Small intestine (tissue), 7 donors: ENCODE data around the gene GALNT16. TPM values are rescaled to one million over a fixed set of nuclear protein-coding genes. Genes with fewer than 3 reads are reported as not detected.
"Not testable (repeated sequence)": the region's sequence is repeated elsewhere in the genome, so short reads cannot be mapped to it uniquely, and the experiment has no call there.

Experiments used
- DNase-seq, 2 donors: peaks; one replicate each; pipeline versions ENCODE4 v3.0.0 to v3.0.0-alpha.2; 2013
- FAIRE-seq: peaks from 2 replicates; lab custom pipeline; 2012; peaks lifted over from hg19 to GRCh38; lab: Jason Lieb, UNC
- H3K27ac ChIP-seq, 3 donors: one replicate each; pipeline ENCODE4 v1.5.1; 2013; ENCODE audit warnings: low read length in 2 of 3, mild to moderate bottlenecking in 2 of 3, control low read depth in 1 of 3, inconsistent platforms in 1 of 3, low read depth in 1 of 3, moderate library complexity in 1 of 3
- H3K27me3 ChIP-seq, 3 donors: one replicate each; pipeline ENCODE4 v1.6.1; 2013; ENCODE audit warnings: low read length in 3 of 3, inconsistent platforms in 1 of 3; ENCODE audit not compliant: control insufficient read depth in 3 of 3, insufficient read depth in 3 of 3
- H3K36me3 ChIP-seq, 3 donors: one replicate each; pipeline ENCODE4 v1.6.1; 2013; ENCODE audit warnings: low read length in 3 of 3, inconsistent platforms in 1 of 3, low read depth in 1 of 3, mild to moderate bottlenecking in 1 of 3, moderate library complexity in 1 of 3; ENCODE audit not compliant: control insufficient read depth in 3 of 3, insufficient read depth in 2 of 3
- H3K4me1 ChIP-seq, 3 donors: one replicate each; pipeline ENCODE4 v1.6.1; 2013; ENCODE audit warnings: low read length in 2 of 3, inconsistent platforms in 1 of 3, low read depth in 1 of 3, mild to moderate bottlenecking in 1 of 3, moderate library complexity in 1 of 3; ENCODE audit not compliant: control insufficient read depth in 3 of 3, insufficient read depth in 2 of 3
- H3K4me3 ChIP-seq, 3 donors: one replicate each; pipeline ENCODE4 v1.5.1; 2013; ENCODE audit warnings: low read length in 3 of 3, control low read depth in 1 of 3, inconsistent platforms in 1 of 3, low read depth in 1 of 3, mild to moderate bottlenecking in 1 of 3, moderate library complexity in 1 of 3
- H3K9me3 ChIP-seq, 2 donors: one replicate each; pipeline ENCODE4 v1.6.1; 2013; ENCODE audit warnings: low read depth in 1 of 2, low read length in 1 of 2; ENCODE audit not compliant: control insufficient read depth in 2 of 2, insufficient read depth in 1 of 2
- WGBS, 3 donors: extraction: QIAGEN DNeasy Blood & Tissue Kit; methylation state at CpG; one replicate each; pipeline ENCODE4 v1.1.7; 2013; 5-methylcytosine and 5-hydroxymethylcytosine counted together
- polyA plus RNA-seq, 4 donors: library from polyadenylated mRNA; stranded (reverse) in 3 of 4; unstranded in 1 of 4; fragments of 200-250 nt in 3 of 4; fragments of 120-200 nt in 1 of 4; gene quantifications; one replicate each; pipeline versions ENCODE4 v1.2.1 to v1.2.3, GENCODE V29; 2013
- donor health status: healthy with polysubstance abuse.
- donor health status: control.
- donor health status: control.
- donor health status: Bipolar disorder and iron deficiency.
- donor health status: healthy.

GALNT16 gene
- polyA plus RNA-seq, 4 donors, result 0.45 to 18.2 (median 1.5) TPM

- H3K27me3 ChIP-seq, result no peaks in the 10 kb centered on the region
- H3K4me1 ChIP-seq, result peaks cover 0 to 29% (median 0%) of the 10 kb centered on the region in 3 donors
- DNase-seq (no peak), FAIRE-seq (no peak)
- peaks cover 0 to 2% (median 0%) of the 10 kb centered on the region in 3 donors for H3K36me3 ChIP-seq
- H3K9me3 ChIP-seq, result no peaks in the 10 kb centered on the region
- H3K27ac ChIP-seq, result no peak overlapping the region
- WGBS, 3 donors, result 84 to 94% (median 88%) methylated on average over 1 of the region's 1 CpG
- H3K4me3 ChIP-seq, result no peak overlapping the region
Measured at GRCh38 chr14:69269381-69269780, 9.4 kb downstream of the GALNT16 start.

DNA sequence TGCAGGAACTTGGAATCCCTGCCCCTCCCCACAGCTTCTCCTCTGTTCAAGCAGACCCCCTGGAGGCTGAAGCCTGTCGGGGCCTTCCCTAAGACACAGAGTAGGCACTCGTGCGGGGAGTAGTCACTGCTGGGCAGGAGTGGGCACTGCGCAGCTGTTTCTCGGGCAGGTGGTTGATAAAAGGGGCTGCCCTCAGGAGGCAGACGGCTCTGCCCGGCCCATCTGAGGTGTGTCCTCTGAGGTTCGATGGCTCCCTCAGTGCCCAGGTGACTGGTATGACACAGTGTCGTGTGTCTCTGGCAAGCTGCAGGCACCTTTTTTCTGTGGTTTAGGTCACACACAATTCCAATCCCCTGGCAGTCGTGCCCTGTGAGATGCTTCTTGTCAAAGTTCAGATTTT lies 10.1 kb downstream of the GALNT16 start:
- peaks cover 0 to under 1% (median 0%) of the 10 kb centered on the region in 3 donors for H3K36me3 ChIP-seq
- FAIRE-seq (no peak), DNase-seq (no peak)
- H3K9me3 ChIP-seq, result no peaks in the 10 kb centered on the region
- H3K4me1 ChIP-seq, result peaks cover 0 to 28% (median 0%) of the 10 kb centered on the region in 3 donors
- H3K27ac ChIP-seq, result no peak overlapping the region
- H3K4me3 ChIP-seq, result no peak overlapping the region
- WGBS, 3 donors, result 79 to 86% (median 84%) methylated on average over 10 of the region's 10 CpGs
- no peaks in the 10 kb centered on the region for H3K27me3 ChIP-seq

DNA sequence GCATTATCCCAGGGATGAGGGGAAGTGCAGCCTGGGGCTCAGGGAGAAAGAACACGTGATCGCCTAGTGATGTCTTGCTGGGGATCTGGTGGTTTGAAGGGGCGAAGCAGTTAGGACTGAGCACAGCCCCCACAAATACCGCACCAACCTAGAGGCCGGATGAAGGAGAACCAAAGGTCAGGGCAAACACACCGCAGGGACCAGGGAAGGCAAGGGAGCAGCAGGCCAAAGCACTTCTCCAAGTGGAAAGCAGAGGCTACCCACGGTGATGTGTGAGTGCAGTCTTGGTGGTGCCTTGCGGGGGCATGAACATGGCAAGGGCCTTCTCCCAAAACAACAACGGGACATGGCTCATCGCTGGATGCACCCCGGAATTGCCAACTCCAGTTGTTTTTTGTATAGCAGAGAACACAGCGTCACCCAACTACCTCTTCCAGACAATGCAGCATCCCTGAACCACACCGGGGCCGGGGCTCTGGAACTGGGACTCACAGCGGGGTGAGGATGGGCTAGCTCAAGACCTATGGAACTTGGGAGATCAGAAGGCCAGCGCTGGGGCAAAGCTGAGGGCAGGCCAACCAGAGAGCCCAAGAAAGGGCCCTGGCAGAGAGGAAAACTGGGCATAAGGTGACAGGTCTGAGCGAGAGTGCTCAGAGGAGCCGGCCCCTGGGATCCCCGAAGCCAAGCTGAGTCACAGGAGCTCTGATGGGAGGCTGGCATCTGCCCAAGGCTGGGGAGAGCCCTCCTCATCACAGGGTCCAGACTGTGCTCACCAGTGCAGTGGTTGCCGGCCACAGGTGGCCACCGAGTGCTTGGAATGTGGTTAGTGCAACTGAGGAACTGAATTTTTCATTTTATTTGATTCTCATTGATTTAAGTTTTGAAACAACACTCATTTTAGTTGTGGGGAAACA lies 11.1 kb downstream of the GALNT16 start:
- WGBS, 3 donors, result 85 to 90% (median 87%) methylated on average over 21 of the region's 21 CpGs
- H3K9me3 ChIP-seq, result no peaks in the 10 kb centered on the region
- H3K27ac ChIP-seq, result no peak overlapping the region
- H3K27me3 ChIP-seq, result no peaks in the 10 kb centered on the region
- H3K4me3 ChIP-seq, result no peak overlapping the region
- DNase-seq, result no peak
- FAIRE-seq, result no peak
- H3K4me1 ChIP-seq, result peaks cover 0 to 21% (median 0%) of the 10 kb centered on the region in 3 donors
- H3K36me3 ChIP-seq, result no peaks in the 10 kb centered on the region

- H3K36me3 ChIP-seq, result peaks cover 0 to 3% (median 0%) of the 10 kb centered on the region in 3 donors
- WGBS, 3 donors, result 56 to 71% (median 56%) methylated on average over 2 of the region's 2 CpGs
- no peak overlapping the region for H3K4me3 ChIP-seq
- no peaks in the 10 kb centered on the region for H3K4me1 ChIP-seq
- FAIRE-seq (no peak), DNase-seq (no peak)
- H3K9me3 ChIP-seq, result no peaks in the 10 kb centered on the region
- no peaks in the 10 kb centered on the region for H3K27me3 ChIP-seq
- H3K27ac ChIP-seq, result no peak overlapping the region
Measured at GRCh38 chr14:69274321-69274720, 14.4 kb downstream of the GALNT16 start.

DNA sequence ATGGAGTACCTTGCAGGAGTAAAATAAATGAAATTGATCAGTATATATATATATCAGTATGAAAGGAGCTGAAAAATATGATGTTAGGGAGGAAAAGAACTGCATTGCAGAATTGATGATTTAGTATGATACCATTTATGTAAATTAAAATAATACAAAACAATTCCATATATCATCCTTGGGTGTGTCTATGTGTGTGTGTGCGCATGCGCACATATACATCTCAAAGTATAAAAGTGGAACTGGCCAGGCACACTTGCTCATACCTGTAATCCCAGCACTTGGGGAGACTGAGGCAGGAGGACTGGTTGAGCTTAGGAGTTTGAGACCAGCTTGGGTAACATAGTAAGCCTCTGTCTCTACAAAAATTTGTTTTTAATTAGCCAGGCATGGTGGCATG lies 15.4 kb downstream of the GALNT16 start:
- Histone ChIP-seq H3K4me1 (no peaks in the 10 kb centered on the region), H3K9me3 (no peaks in the 10 kb centered on the region), H3K36me3 (peaks cover 0 to 3% (median 0%) of the 10 kb centered on the region in 3 donors), H3K27ac (no peak overlapping the region), H3K27me3 (no peaks in the 10 kb centered on the region), H3K4me3 (no peak overlapping the region)
- 96 to 99% (median 99%) methylated on average over 2 of the region's 2 CpGs for WGBS, 3 donors
- FAIRE-seq (no peak), DNase-seq (no peak)

DNA sequence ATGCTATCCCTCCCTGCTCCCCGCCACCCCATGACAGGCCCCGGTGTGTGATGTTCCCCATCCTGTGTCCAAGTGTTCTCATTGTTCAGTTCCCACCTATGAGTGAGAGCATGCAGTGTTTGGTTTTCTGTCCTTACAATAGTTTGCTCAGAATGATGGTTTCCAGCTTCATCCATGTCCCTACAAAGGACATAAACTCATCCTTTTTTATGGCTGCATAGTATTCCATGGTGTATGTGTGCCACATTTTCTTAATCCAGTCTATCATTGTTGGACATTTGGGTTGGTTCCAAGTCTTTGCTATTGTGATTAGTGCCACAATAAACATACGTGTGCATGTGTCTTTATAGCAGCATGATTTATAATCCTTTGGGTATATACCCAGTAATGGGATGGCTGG lies 17.4 kb downstream of the GALNT16 start:
- H3K36me3 ChIP-seq, H3K9me3 ChIP-seq, FAIRE-seq, H3K27me3 ChIP-seq, DNase-seq, H3K4me1 ChIP-seq, H3K27ac ChIP-seq, H3K4me3 ChIP-seq: not testable (repeated sequence)
- 98 to 100% (median 100%) methylated on average over 2 to 3 of the region's 3 CpGs for WGBS, 3 donors

DNA sequence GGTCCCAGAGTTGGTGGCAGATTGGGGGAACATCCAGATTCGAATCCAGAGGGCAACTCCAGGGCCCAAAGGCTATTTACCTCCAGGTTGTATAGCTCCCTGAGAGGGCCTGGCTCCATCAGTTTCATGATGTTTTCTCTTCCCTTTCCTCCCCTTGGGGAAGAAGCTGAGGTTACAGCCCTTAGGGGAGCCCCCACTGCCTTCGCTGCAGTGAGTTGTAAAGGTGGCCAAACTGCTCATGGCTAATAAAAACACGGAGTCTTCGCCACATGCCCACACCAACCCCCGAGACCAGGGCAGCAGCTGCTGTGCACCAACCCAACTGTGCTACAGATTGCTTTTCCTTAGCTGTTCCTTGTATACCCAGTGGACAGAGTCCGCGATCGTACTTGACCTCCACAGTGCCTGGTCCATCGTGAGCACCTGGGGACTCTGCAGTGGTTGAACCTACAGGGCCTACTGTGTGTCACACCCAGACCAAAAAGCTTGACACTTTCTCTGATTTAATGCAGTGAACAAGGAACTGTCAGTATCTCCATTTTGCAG lies 20.9 kb downstream of the GALNT16 start:
- FAIRE-seq (no peak), DNase-seq (no peak)
- Histone ChIP-seq H3K27me3 (no peaks in the 10 kb centered on the region), H3K27ac (no peak overlapping the region), H3K9me3 (no peaks in the 10 kb centered on the region), H3K4me1 (peaks cover 0 to 2% (median 0%) of the 10 kb centered on the region in 3 donors), H3K4me3 (no peak overlapping the region), H3K36me3 (peaks cover 0 to 4% (median 0%) of the 10 kb centered on the region in 3 donors)
- WGBS, 3 donors, result 88 to 92% (median 90%) methylated on average over 9 of the region's 9 CpGs

DNA sequence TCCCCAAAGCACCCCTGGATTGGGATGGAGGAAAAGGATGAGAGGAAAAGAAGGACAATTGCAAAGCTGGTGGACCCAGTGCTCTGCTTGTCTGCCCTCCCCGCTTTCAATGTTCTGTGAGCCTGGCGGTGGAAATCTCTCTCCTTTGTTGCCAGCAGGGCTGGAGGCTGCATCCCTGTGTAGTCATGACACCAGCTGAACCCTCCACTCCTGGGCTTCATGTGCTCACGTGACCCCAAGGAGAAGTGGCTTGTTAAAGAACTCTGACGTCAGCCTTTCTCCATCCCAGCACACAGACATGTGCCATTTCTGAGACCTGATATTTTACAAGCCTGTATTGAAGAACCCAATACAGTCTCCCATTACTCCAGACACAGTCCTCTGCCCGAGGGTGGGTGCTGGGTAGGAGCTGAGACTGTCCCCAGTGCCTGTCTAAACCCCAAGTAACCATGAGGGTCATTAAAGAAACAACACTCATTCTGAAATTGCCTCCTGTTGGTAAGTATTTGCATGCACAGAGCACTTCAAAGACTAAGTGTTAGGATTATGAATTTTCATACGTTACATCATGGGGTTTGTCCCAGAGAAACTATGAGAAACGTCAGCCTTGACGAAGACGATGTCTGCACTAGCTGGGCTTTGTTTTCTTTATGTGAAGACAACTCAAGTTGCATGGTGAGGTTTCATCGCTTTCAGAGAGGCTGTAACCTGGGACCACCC lies 21.7 kb downstream of the GALNT16 start:
- FAIRE-seq, result no peak
- WGBS, 3 donors, result 71 to 82% (median 75%) methylated on average over 10 of the region's 10 CpGs
- Histone ChIP-seq H3K27ac (no peak overlapping the region), H3K4me1 (peaks cover 0 to 2% (median 0%) of the 10 kb centered on the region in 3 donors), H3K27me3 (no peaks in the 10 kb centered on the region), H3K4me3 (no peak overlapping the region), H3K36me3 (peaks cover 0 to 5% (median 0%) of the 10 kb centered on the region in 3 donors), H3K9me3 (no peaks in the 10 kb centered on the region)
- DNase-seq, result no peak
